ENCODE data around the gene RBM10.

- TF ChIP-seq E2F4 (CRISPR knock-in tag; IDR thresholded peaks at IDR 0.05; ENCODE audit: low read depth) (no peak), ZNF324 (CRISPR knock-in tag; IDR thresholded peaks at IDR 0.05) (no peak), YY1 (IDR thresholded peaks at IDR 0.05; ENCODE audit: borderline replicate concordance in 1 of 3, control insufficient read depth in 1 of 3, extremely low read depth in 1 of 3, insufficient read depth in 3 of 3, insufficient read length in 1 of 3, insufficient replicate concordance in 2 of 3, low read depth in 1 of 3, low read length in 2 of 3) (no peak), ZNF280B (CRISPR knock-in tag; IDR thresholded peaks at IDR 0.05) (no peak), CTCF (IDR thresholded peaks at IDR 0.05 in 2 of 3, conservative IDR thresholded peaks at IDR 0.05 in 1 of 3; ENCODE audit: insufficient read depth in 2 of 3, low read depth in 1 of 3, low read length in 3 of 3) (no peak), SMAD1 (IDR thresholded peaks at IDR 0.05; ENCODE audit: low read depth, low read length, partially characterized antibody) (no peak), CEBPB (tag; IDR thresholded peaks at IDR 0.05) (no peak), LEF1 (IDR thresholded peaks at IDR 0.05) (no peak), RAD51 (IDR thresholded peaks at IDR 0.05; ENCODE audit: borderline replicate concordance, low read depth) (no peak)
These were observed 37.2 kb downstream of the RBM10 start for GRCh38 chrX:47182106-47182700.
